ENCODE measurements around the gene TCF4. TPM values are rescaled to one million over a fixed set of nuclear protein-coding genes. Genes with fewer than 3 reads are reported as not detected.

The TCF4 gene
- polyA plus RNA-seq, 1 donor (not counting 4 experiments of a cell fraction or from before 2014, with no cell fraction given) = 9.7 TPM

GRCh38 chr18:55265130-55265675 is 322.8 kb downstream of the TCF4 start:
- no peak for FAIRE-seq
- Histone ChIP-seq H4K20me1 (ENCODE audit: control insufficient read depth, extremely low read depth, insufficient read depth, low read length) (no peaks in the 10 kb centered on the region), H3K27ac (ENCODE audit: control insufficient read depth, insufficient read depth, low read length) (no peak overlapping the region), H3K9ac (ENCODE audit: control insufficient read depth, extremely low read depth, insufficient read depth, low read length) (no peak overlapping the region), H3K4me3 (ENCODE audit: control insufficient read depth in 2 of 3, extremely low read depth in 1 of 3, insufficient read depth in 2 of 3, low read depth in 1 of 3, low read length in 3 of 3) (no peak overlapping the region), H3K36me3 (ENCODE audit: control insufficient read depth in 2 of 2, extremely low read depth in 1 of 2, insufficient read depth in 2 of 2, low read length in 2 of 2) (no peaks in the 10 kb centered on the region), H3K27me3 (ENCODE audit: control insufficient read depth, extremely low read depth, insufficient read depth, low read length) (no peaks in the 10 kb centered on the region), H3K4me2 (ENCODE audit: control insufficient read depth, extremely low read depth, insufficient read depth, low read depth, low read length) (no peak overlapping the region), H3K4me1 (ENCODE audit: control insufficient read depth, extremely low read depth, insufficient read depth, low read length) (peaks cover 12% of the 10 kb centered on the region), H3K9me3 (ENCODE audit: control insufficient read depth, low read depth, low read length) (no peaks in the 10 kb centered on the region), H3K9me1 (ENCODE audit: control insufficient read depth, extremely low read depth, insufficient read depth, low read length) (no peaks in the 10 kb centered on the region), H3K79me2 (ENCODE audit: control insufficient read depth, insufficient read depth, low read length) (no peaks in the 10 kb centered on the region), H2AFZ (ENCODE audit: control insufficient read depth, low read length) (no peak overlapping the region)
- no peak for TF ChIP-seq EZH2 (IDR thresholded peaks at IDR 0.05; ENCODE audit: low read length)
- no peak for TF ChIP-seq CTCF (optimal IDR thresholded peaks at IDR 0.05 in 1 of 3, IDR thresholded peaks at IDR 0.05 in 1 of 3, conservative IDR thresholded peaks at IDR 0.05 in 1 of 3; ENCODE audit: extremely low read depth in 1 of 3, insufficient read depth in 2 of 3, low read length in 3 of 3)
- no peak for DNase-seq (ENCODE audit: low read depth, low spot score)
- dilution Hi-C loops (cut with MboI; ENCODE audit: extremely low pct_ligation_motif_present, low sequenced_read_pairs) = no loop called here

GRCh38 chr18:55264108-55264507 is 323.9 kb downstream of the TCF4 start:
- H3K9me3 ChIP-seq (ENCODE audit: control insufficient read depth, low read depth, low read length) = no peaks in the 10 kb centered on the region
- H3K36me3 ChIP-seq (ENCODE audit: control insufficient read depth in 2 of 2, extremely low read depth in 1 of 2, insufficient read depth in 2 of 2, low read length in 2 of 2) = no peaks in the 10 kb centered on the region
- no peaks in the 10 kb centered on the region for H3K9me1 ChIP-seq (ENCODE audit: control insufficient read depth, extremely low read depth, insufficient read depth, low read length)
- dilution Hi-C loops (cut with MboI; ENCODE audit: extremely low pct_ligation_motif_present, low sequenced_read_pairs) = no loop called here
- H3K4me3 ChIP-seq (ENCODE audit: control insufficient read depth in 2 of 3, extremely low read depth in 1 of 3, insufficient read depth in 2 of 3, low read depth in 1 of 3, low read length in 3 of 3) = no peak overlapping the region
- no peak overlapping the region for H3K9ac ChIP-seq (ENCODE audit: control insufficient read depth, extremely low read depth, insufficient read depth, low read length)
- no peak overlapping the region for H3K27ac ChIP-seq (ENCODE audit: control insufficient read depth, insufficient read depth, low read length)
- no peaks in the 10 kb centered on the region for H4K20me1 ChIP-seq (ENCODE audit: control insufficient read depth, extremely low read depth, insufficient read depth, low read length)
- peaks cover 12% of the 10 kb centered on the region for H3K4me1 ChIP-seq (ENCODE audit: control insufficient read depth, extremely low read depth, insufficient read depth, low read length)
- H3K79me2 ChIP-seq (ENCODE audit: control insufficient read depth, insufficient read depth, low read length) = no peaks in the 10 kb centered on the region
- peak overlapping the region; percentile 4 for H3K4me2 ChIP-seq (ENCODE audit: control insufficient read depth, extremely low read depth, insufficient read depth, low read depth, low read length)
- no peaks in the 10 kb centered on the region for H3K27me3 ChIP-seq (ENCODE audit: control insufficient read depth, extremely low read depth, insufficient read depth, low read length)
- H2AFZ ChIP-seq (ENCODE audit: control insufficient read depth, low read length) = no peak overlapping the region
- DNase-seq (ENCODE audit: low read depth, low spot score) (no peak), FAIRE-seq (peak; percentile 55)
- TF ChIP-seq CTCF (optimal IDR thresholded peaks at IDR 0.05 in 1 of 3, IDR thresholded peaks at IDR 0.05 in 1 of 3, conservative IDR thresholded peaks at IDR 0.05 in 1 of 3; ENCODE audit: extremely low read depth in 1 of 3, insufficient read depth in 2 of 3, low read length in 3 of 3) = no peak
- TF ChIP-seq EZH2 (IDR thresholded peaks at IDR 0.05; ENCODE audit: low read length) = no peak

Measured in keratinocyte (primary cell).